HG03342 (cell line): Measurements from ENCODE around the gene RBMXL3.

Source experiments
- ATAC-seq: cut with Tn5 transposase; IDR thresholded peaks from one replicate; pipeline ENCODE4 v1.9.1; 2021; ENCODE audit warnings: mild to moderate bottlenecking, moderate library complexity; ENCODE audit not compliant: unreplicated experiment

RBMXL3 gene

DNA sequence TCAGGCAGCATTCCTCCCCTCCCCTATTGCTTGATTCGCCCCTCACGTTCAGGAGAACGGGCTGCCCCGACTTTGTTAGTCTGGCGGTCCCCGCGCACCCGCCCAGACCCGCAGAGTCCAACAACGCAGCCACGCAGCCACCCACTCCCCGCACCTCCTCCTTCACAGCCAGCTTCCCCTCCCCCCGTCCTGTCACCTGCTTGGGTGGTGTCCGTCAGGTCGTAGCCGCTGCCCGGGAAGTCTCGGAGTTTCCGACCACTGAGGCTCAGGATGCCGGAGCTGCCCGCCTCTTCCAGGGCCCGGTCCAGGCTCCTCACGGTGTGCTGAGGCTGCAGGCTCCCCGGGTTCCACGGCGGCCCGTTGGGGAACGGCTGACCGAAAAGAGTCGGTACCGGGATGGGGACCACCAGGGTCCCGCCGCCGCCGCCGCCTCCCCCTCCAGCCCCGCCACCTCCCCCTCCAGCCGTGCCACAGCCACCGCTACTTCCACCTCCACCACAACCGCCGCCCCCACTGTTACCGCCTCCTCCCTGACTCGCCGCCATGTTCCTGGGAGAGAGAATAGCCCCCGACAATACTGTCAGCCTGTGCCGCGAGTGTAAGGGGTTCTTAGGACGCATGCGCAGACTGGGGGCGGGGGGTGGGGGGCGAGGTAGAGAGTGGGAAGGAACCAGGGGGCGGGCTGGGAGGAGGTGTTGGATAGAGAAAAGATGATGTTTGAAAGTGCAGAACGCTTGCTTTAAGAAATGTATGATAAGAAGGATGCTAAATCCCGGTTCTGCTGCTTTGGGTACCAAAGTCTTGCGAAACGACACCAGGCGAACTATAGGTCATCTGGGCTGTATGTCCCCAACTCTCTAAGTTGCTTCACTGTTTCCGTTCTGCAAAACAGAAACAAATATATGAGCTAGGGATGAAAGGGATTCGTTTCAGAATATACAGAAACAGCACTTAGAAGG lies 44.6 kb downstream of the RBMXL3 start, which contains the start of gene LRCH2:
TSS of gene LRCH2 (minus strand) at position 600 of the 959 bp plus-strand sequence. CDS start at position 545, 55 bp downstream.
- ATAC-seq, result no peak

DNA sequence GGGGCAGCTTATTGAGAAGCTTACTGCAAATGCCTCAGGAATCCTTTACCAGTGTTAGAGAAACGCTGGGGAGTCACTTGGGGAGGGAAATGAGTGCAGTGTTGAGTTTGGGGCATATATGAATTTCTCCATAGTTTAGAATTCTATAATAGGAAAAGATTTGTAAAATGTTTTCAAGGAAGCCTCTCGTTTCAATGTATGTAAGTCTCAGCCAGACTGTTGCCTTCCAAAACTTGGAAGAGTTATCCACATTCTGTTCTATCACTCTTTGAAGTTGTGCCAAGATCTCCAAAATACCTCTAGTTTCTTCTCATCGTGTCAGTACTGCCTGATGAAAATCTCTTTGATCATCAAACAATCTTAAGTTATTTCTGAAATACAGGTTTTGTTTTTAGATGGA lies 45.3 kb downstream of the RBMXL3 start:
- ATAC-seq, result no peak

DNA sequence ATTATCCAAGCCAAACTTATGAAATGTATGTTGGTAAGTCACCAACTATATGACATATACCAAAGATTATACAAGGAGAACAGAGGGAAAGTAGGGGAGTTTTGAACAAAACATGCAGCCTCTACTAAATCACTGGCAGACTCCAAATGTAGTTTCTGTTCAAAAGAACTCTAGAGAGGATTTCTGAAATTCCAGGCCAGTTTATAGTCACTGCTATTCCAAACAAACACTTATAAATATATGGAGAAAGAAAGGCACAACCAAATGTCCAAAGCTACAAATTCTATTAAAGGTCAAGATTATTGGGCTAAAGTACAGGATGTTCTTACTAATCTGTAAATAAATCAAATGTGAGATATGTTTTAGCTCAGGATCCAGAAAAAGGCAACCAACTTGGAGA lies 47.4 kb downstream of the RBMXL3 start:
- ATAC-seq, result no peak

DNA sequence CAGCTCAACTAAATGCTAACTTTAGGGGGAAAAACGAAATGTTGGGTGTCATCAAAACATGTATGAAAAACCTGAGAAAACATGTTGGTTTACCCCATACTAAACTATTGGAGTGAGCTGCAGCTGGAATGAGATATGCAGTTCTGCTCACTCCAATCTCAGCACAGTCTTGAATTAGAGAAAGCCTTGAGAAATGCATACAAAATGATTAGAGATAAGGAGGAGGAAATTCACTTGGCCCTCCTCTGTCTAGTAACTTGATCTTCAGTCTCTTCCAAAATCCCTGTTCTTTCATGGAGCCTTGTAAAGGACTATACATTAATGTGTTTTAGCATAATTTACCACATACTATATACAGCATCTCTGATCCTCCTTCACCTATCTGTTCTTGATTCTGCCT lies 47.8 kb downstream of the RBMXL3 start:
- ATAC-seq, result no peak
